Ascending aorta (tissue), 2 donors: ENCODE measurements around the gene SEPHS2. TPM values are rescaled to one million over a fixed set of nuclear protein-coding genes. Genes with fewer than 3 reads are reported as not detected.

Experiments used
- DNase-seq, 2 donors: peaks; one replicate each; pipeline ENCODE4 v3.0.0-alpha.2; 2019; ENCODE audit warnings: low spot score in 2 of 2
- H3K27ac ChIP-seq, 2 donors: fragments of 200-600 bp; sonication (generic); one replicate each; pipeline ENCODE4 v1.5.1; 2016 to 2017; ENCODE audit warnings: mild to moderate bottlenecking in 1 of 2
- H3K27me3 ChIP-seq: fragments of 200-600 bp; sonication (generic); one replicate; pipeline ENCODE4 v1.5.1; 2017
- H3K36me3 ChIP-seq, 2 donors: fragments of 200-600 bp; sonication (generic); one replicate each; pipeline ENCODE4 v1.5.1; 2016
- H3K4me1 ChIP-seq, 2 donors: fragments of 200-600 bp; sonication (generic); one replicate each; pipeline ENCODE4 v1.5.1; 2016 to 2017; ENCODE audit warnings: mild to moderate bottlenecking in 1 of 2
- H3K4me3 ChIP-seq, 2 donors: fragments of 200-600 bp; sonication (generic); one replicate each; pipeline ENCODE4 v1.5.1; 2016 to 2017; ENCODE audit warnings: mild to moderate bottlenecking in 1 of 2
- H3K9me3 ChIP-seq, 2 donors: fragments of 200-600 bp; sonication (generic); one replicate each; pipeline ENCODE4 v1.5.1; 2016
- CTCF ChIP-seq, 3 experiments: fragments of 200-600 bp in 2 of 3; fragments of 450-650 bp in 1 of 3; sonication (generic) in 2 of 3; IDR thresholded peaks; one replicate each; pipeline ENCODE4 v1.5.1; 2016 to 2019; ENCODE audit warnings: antibody characterized with exemption in 3 of 3, mild to moderate bottlenecking in 1 of 3, moderate library complexity in 1 of 3
- intact Hi-C: fragments of 100-400 bp; cut with DNase I; formaldehyde crosslinking; loops from one replicate; pipeline ENCODE4 v1.15.1; 2023
- total RNA-seq: library from RNA; depleted of rRNA; stranded (reverse); fragments of >200 nt; gene quantifications from one replicate; pipeline ENCODE4 v1.1.0, GENCODE V29; 2016

SEPHS2 gene
- total RNA-seq, 1 donor from 2014 or later, result 22.8 TPM

GRCh38 chr16:30443631-30444030, 2.0 kb downstream of the SEPHS2 start:
- DNase-seq, result no peak
- no peak overlapping the region for H3K4me3 ChIP-seq
- no peak for TF ChIP-seq CTCF (IDR thresholded peaks at IDR 0.05)
- H3K27me3 ChIP-seq, result no peaks in the 10 kb centered on the region
- intact Hi-C loops, result loop anchor here (2.0 kb wide), 3 partner anchors 49 to 91 kb away; partner anchors contain the start of genes ZNF48, ZNF747 and ZNF768
- H3K36me3 ChIP-seq, result peaks cover 0 to 4% of the 10 kb centered on the region in 2 donors
- H3K27ac ChIP-seq, result no peak overlapping the region
- H3K9me3 ChIP-seq, result no peaks in the 10 kb centered on the region
- peaks cover 5 to 16% of the 10 kb centered on the region in 2 donors for H3K4me1 ChIP-seq

GRCh38 chr16:30439720-30440348, 5.8 kb downstream of the SEPHS2 start:
- Histone ChIP-seq H3K36me3 (peaks cover 0 to 4% of the 10 kb centered on the region in 2 donors), H3K9me3 (no peaks in the 10 kb centered on the region), H3K4me1 (peaks cover 5 to 10% of the 10 kb centered on the region in 2 donors), H3K27me3 (no peaks in the 10 kb centered on the region), H3K4me3 (no peak overlapping the region), H3K27ac (no peak overlapping the region)
- intact Hi-C loops, result no loop called here
- no peak for DNase-seq
- TF ChIP-seq CTCF (IDR thresholded peaks at IDR 0.05), result no peak

GRCh38 chr16:30438835-30439234, 6.8 kb downstream of the SEPHS2 start:
- no peak for DNase-seq
- Histone ChIP-seq H3K4me1 (no peaks in the 10 kb centered on the region), H3K27me3 (no peaks in the 10 kb centered on the region), H3K4me3 (no peak overlapping the region), H3K27ac (no peak overlapping the region), H3K36me3 (peaks cover 0 to 4% of the 10 kb centered on the region in 2 donors), H3K9me3 (no peaks in the 10 kb centered on the region)
- intact Hi-C loops, result no loop called here
- no peak for TF ChIP-seq CTCF (IDR thresholded peaks at IDR 0.05)

GRCh38 chr16:30437511-30438046, 8.1 kb downstream of the SEPHS2 start:
- H3K36me3 ChIP-seq, result no peaks in the 10 kb centered on the region
- TF ChIP-seq CTCF (IDR thresholded peaks at IDR 0.05), result no peak
- no peak overlapping the region for H3K27ac ChIP-seq
- no peaks in the 10 kb centered on the region for H3K27me3 ChIP-seq
- H3K4me3 ChIP-seq, result no peak overlapping the region
- DNase-seq, result no peak
- intact Hi-C loops, result no loop called here
- H3K9me3 ChIP-seq, result no peaks in the 10 kb centered on the region
- H3K4me1 ChIP-seq, result no peaks in the 10 kb centered on the region

GRCh38 chr16:30434852-30435251, 10.8 kb downstream of the SEPHS2 start:
- no peak overlapping the region for H3K4me3 ChIP-seq
- H3K9me3 ChIP-seq, result no peaks in the 10 kb centered on the region
- no peaks in the 10 kb centered on the region for H3K27me3 ChIP-seq
- no peak overlapping the region for H3K27ac ChIP-seq
- peaks cover 4% of the 10 kb centered on the region in 2 donors for H3K4me1 ChIP-seq
- intact Hi-C loops, result no loop called here
- DNase-seq, result no peak
- no peak for TF ChIP-seq CTCF (IDR thresholded peaks at IDR 0.05)
- no peaks in the 10 kb centered on the region for H3K36me3 ChIP-seq
